ENCODE data around the gene NSFL1C.

- TF ChIP-seq EZH2 (IDR thresholded peaks at IDR 0.05; ENCODE audit: insufficient read depth, poor library complexity, severe bottlenecking) (no peak), EZH2phosphoT487 (IDR thresholded peaks at IDR 0.05; ENCODE audit: insufficient read depth, low read depth) (no peak)
Observed at GRCh38 chr20:1467355-1468116, 887 bp upstream of the NSFL1C start.

Measured in GM23248 (cell line).